Fibroblast of upper back skin (primary cell): Measurements from ENCODE around the gene MPND.
"Not testable (repeated sequence)": the region's sequence is repeated elsewhere in the genome, so short reads cannot be mapped to it uniquely, and the experiment has no call there.

Experiments
- DNase-seq: peaks from one replicate; pipeline ENCODE4 v3.0.0-alpha.2; 2013

MPND gene

DNA sequence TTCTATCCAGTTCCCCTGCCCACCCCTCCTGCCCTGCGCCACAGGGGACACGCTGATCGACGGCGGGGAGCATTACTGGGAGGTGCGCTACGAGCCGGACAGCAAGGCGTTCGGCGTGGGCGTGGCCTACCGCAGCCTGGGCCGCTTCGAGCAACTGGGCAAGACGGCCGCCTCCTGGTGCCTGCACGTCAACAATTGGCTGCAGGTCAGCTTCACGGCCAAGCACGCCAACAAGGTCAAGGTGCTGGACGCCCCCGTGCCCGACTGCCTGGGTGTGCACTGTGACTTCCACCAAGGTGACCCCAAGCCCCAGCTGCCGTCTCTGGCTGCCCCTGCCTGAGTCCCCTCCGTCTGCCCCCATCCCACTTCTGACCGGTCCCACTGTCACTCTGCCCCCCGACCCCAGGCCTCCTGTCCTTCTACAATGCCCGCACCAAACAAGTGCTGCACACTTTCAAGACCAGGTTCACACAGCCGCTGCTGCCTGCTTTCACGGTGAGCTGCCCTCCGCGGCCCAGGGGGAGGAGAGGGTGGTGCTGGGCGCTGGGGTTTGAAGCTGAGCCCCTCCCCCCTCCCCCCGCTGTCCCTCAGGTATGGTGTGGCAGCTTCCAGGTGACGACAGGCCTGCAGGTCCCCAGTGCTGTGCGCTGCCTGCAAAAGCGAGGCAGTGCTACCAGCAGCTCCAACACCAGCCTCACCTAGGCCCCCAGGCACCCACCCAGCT, 20.3 kb upstream of the MPND start:
- DNase-seq: no peak

GRCh38 chr19:4323692-4324091, 19.7 kb upstream of the MPND start:
- no peak for DNase-seq

DNA sequence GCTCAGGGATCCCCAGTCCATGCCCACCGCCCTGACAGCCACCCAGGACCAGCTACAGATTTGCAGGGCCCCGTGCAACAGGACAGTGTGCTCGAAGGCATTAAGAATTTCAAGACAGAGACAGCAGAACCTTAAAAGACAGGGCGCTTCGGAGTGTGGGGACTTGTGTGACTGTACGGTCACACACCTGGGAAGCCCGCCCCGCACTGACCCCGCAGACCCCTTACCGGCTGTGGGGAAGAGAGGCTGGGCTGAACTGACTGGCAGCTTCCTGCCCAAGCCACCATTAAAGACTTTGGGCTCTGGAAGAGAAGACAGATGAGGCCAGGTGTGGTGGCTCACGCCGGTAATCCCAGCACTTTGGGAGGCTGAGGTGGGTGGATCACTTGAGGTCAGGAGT, 19.1 kb upstream of the MPND start:
- no peak for DNase-seq

DNA sequence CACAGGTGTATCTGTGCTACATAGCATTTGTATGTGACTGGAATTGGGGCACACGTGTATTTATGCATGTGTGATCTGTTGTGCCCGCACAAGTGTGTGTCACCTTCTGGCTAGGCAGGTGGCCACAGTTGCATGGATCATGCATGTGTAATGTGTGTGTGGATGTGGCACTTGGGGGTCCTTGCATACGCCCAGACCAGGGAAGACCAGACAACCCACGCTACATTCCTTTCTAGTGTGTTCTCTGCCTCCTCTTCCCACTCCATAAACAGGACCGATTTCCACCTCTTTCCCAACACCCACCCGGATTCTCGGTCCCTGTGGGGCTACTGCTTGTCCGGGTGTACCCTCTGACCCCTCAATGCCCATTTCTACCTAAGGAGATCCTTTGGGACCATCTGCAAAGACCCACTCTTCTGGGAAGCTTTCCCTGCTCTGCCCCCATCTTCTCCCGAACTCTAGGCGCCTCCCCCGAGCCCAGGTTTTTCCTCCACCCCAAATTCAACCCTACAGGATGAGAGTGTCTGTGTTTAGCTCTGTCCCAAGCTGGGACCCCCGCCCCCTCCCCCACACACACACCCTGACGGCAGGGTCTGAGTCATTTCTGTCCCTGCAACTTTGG, 17.0 kb upstream of the MPND start:
- DNase-seq: no peak

GRCh38 chr19:4326837-4327251, 16.5 kb upstream of the MPND start:
- DNase-seq: no peak

DNA sequence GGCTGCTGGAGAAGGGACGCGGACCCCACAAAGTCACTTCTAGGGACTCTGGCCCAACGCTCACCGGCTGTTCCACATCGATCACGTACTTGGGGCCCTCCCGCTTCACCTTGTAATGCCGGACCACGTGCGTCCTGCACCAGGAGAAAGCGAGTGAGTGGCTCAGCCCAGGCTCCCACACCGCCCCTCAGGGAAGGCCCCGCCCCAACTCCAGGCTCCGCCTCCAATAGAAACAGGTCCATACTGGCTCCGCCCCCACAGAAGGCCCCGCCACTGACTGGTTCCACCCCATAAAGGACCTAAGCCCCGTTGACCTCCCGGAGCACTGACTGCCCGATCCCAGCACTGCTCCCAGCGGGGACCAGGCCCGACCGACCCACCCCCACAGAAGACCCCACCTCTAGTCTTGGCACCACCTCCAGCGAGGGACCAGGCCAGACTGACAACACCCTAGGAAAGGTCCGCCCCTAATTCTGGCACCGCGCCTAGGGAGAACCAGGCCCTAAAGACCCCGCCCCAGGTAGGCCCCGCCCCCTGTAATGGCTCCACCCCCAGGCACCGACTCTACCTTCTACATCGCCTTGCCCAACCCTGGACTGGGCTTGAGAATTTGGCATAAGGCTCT, 16.0 kb upstream of the MPND start:
- DNase-seq: peak; percentile 53

DNA sequence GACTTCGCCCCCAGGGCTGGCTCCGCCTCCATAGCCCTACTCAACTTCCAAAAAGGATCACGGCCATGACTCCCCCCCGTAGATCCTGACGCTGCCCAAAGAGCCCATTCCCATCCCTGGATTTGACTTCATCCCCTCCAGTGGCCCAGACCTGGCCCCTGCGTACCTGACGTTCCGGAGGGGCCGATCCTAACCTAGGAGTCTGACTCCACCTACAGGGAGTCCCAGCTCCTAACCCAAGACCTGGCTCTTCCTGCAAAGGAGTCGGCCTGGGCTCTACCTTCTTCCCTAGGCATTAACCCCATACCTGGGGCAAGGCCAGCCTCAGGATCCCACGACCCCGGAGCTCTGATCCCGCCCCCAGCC, 15.5 kb upstream of the MPND start:
- no peak for DNase-seq

DNA sequence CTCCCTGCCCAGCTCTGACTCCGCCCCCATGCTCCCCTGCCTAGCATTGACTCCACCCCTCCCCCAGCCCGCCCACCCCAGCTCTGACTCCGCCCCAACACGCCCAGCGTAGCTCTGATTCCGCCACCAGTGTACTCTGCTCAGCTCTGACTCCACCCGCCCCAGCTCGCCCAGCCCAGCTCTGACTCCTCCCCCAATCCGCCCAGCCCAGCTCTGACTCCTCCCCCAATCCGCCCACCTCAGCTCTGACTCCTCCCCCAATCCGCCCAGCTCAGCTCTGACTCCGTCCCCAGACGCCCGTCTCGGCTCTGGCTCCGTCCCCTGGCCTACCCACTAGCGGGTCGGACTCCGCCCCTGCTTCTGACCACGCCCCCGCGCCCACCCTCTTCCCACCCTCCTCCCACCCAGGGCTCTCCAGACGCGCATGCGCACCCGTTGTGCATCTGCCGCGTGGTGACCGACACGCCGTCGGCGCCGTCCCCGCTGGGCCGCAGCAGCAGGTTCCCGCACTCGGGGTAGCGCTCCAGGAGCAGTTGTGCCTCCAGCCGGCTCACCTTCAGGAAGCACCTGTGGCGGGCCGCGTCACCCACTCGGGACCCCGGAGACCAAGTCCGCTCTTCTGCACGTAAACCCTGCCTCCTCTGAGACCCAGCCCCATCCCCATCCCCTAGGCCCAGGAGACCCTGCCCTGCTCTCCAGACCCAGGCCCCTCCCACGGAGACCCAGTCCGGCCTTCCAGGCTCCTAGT, 14.9 kb upstream of the MPND start:
- DNase-seq: peak; percentile 96

- DNase-seq: not testable (repeated sequence)
Observed at GRCh38 chr19:4328991-4329681, 14.2 kb upstream of the MPND start.

- no peak for DNase-seq
Observed at GRCh38 chr19:4329858-4330257, 13.5 kb upstream of the MPND start.

DNA sequence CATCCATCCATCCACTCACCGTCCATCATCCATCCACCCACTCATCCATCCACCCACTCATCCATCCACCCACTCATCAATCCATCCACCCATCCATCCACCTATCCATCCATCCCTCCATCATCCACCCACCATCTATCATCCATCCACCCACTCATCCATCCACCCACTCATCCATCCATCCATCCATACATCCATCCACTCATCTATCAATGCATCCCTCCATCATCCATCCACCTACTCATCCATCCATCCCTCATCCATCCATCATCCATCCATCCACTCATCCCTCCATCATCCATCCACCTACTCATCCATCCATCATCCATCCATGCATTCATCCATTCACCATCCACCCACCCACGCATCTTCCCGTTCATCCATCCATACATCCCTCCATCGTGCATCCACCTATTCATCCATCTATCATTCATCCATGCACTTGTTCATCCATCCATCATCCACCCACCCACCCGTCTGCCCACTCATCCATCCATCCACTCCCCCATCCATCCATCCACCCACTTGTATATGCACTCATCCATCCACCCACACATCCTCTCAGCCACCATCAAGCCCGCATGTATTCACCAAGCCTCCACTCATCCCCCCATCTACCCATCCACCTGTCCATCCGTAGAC, 8.3 kb upstream of the MPND start:
- no peak for DNase-seq

- DNase-seq: no peak
Observed at GRCh38 chr19:4337906-4338440, 5.4 kb upstream of the MPND start.

DNA sequence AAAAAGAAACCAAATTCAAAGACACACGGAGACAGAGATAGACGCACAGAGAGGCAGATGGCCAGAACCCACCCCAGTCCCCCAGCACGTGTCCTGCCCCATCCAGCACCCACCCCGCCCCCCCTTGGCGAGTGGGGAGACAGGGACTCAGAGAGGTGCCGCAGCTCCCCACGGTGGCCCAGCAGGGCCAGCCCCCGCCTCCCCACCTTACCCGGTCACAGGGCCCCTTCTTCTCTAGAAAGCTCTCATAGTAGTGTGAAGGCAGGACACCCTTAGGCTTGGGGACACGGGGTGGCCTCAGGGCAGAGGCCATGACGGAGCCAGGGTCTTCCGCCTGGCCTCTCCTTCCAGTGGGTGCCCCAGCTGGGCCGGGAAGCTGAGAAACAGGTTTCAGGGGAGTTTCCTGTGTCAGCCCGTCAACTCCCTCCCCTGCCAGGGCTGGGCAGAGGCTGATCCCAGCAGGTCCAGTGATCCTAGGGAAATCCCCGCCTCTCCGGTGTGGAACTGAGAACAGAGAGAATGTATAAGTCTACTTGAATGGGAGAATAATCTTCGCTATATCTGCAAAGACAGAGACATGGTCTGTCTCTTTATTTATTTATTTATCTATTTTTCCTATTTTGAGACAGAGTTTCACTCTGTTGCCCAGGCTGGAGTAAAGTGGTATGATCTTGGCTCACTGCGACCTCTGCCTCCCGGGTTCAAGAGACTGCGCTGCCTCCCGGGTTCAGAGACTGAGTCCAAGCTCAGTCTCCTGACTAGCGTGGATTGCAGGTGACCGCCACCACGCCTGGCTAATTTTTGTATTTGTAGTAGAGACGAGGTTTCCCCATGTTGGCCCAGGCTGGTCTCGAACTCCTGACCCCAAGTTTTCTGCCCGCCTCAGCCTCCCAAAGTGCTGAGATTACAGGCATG, 4.7 kb upstream of the MPND start, which contains the start of gene STAP2:
Gene STAP2 (minus strand): TSS at position 387 of the 915 bp plus-strand sequence. CDS start 74 bp downstream, at position 313.
- DNase-seq: no peak

GRCh38 chr19:4342314-4342614, 1.1 kb upstream of the MPND start:
- no peak for DNase-seq

DNA sequence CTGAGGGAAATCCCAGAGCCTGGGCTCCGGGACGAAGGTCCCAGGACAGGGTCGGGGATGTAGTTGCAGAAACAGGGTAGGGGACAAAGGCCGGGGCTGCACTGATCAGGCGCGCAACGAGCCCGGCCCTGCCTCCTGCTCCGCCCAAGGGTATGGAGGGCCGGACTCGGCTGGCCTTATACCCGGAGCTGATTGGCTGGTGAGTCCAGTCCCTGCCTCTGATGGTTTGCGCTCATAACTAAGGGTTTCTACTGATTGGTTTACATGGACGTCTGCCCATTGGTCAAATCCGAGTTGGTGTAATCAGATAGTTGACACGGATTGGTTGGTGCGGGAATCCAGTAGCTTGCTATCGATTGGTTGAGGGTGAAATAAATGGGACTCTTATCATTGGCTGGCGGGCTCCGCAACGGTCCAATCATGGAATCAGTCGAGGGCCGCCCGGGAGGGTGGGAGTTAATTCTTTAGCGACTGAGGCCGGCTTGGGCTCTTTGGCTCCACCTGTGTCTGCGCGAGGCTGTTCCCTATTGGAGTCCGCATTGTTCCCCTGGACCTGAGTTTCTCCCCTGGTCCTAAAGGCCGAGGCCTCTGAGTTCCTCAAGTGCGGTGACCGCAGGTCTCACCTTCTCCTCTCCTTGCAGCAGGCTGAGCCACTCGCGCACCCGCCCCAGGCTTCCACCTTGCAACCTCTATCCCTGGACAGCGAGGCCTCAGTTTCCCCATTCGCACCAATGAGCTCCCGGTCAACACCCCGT, 570 bp upstream of the MPND start:
- DNase-seq: peak; percentile 100

GRCh38 chr19:4345342-4346019, 2.1 kb downstream of the MPND start:
- no peak for DNase-seq

GRCh38 chr19:4346020-4346383, 2.6 kb downstream of the MPND start:
- DNase-seq: no peak

DNA sequence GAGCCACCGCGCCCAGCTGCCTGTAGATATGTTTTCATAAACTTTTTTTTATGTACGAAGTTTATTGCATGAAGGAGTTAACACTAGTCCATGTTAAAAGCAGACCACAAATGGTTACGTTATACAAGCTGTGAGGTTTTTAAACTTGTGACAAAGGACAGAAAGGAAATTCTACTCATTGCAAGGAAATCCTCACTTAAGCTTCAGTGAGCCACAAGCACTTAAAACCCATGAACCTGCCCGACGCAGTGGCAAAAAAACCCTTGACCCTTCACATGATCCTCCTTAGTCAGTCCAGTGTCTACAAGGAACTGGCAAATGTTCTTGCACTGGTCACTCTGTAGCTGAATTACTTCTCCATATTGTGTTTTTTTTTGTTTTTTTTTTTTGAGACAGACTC, 4.2 kb downstream of the MPND start:
- no peak for DNase-seq

- not testable (repeated sequence) for DNase-seq
Observed at GRCh38 chr19:4349225-4349624, 5.9 kb downstream of the MPND start.

DNA sequence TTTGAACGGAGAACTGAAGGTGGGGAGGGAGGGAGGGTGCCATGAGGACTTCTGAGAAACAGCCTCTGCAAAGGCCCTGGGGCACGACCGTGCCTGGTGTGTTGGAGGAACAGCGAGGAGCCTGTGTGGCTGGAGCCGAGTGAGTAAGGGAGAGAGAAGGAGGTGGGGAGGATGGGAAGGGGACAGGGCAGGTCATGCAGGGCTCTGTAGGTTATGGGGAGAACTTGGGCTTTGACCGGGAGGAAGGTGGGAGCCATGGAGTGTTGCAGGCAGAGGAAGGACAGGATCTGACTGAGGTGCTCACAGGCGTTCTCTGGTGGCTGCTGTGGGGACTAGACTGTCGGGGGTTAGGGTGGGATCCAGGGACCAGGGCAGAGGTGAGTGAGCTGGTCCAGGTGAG, 6.7 kb downstream of the MPND start:
- DNase-seq: no peak
